Amniotic stem cell (primary cell): ENCODE measurements around the gene ZNF688.
A peak's percentile ranks its signal among the peaks of the same experiment; 100 is the strongest.
"Not testable (repeated sequence)": the region's sequence is repeated elsewhere in the genome, so short reads cannot be mapped to it uniquely, and the experiment has no call there.

ENCODE experiments used
- DNase-seq: peaks from one replicate; lab custom pipeline; 2025; lab: John Stamatoyannopoulos, UW

ZNF688 gene

GRCh38 chr16:30557707-30557956, 13.9 kb downstream of the ZNF688 start:
- no peak for DNase-seq

GRCh38 chr16:30556125-30556473, 15.4 kb downstream of the ZNF688 start:
- no peak for DNase-seq

GRCh38 chr16:30555315-30556124, 16.0 kb downstream of the ZNF688 start:
- DNase-seq: no peak

- no peak for DNase-seq
These were observed 16.8 kb downstream of the ZNF688 start for GRCh38 chr16:30554557-30555314.

GRCh38 chr16:30553393-30553899, 18.1 kb downstream of the ZNF688 start:
- no peak for DNase-seq

GRCh38 chr16:30552956-30553355, 18.6 kb downstream of the ZNF688 start:
- DNase-seq: no peak

- DNase-seq: no peak
These were observed 19.7 kb downstream of the ZNF688 start for GRCh38 chr16:30551781-30552180.

- DNase-seq: no peak
These were observed 22.9 kb downstream of the ZNF688 start for GRCh38 chr16:30548416-30549253.

- DNase-seq: no peak
These were observed 25.4 kb downstream of the ZNF688 start for GRCh38 chr16:30546115-30546514.

- no peak for DNase-seq
These were observed 28.4 kb downstream of the ZNF688 start for GRCh38 chr16:30543067-30543466.

GRCh38 chr16:30541502-30542329, 29.8 kb downstream of the ZNF688 start:
- DNase-seq: no peak

GRCh38 chr16:30540916-30541464, 30.5 kb downstream of the ZNF688 start:
- not testable (repeated sequence) for DNase-seq

- DNase-seq: not testable (repeated sequence)
These were observed 31.5 kb downstream of the ZNF688 start for GRCh38 chr16:30539986-30540526.

- DNase-seq: no peak
These were observed 32.2 kb downstream of the ZNF688 start for GRCh38 chr16:30539000-30539964.

- DNase-seq: not testable (repeated sequence)
These were observed 35.0 kb downstream of the ZNF688 start for GRCh38 chr16:30536391-30537024.

- no peak for DNase-seq
These were observed 35.7 kb downstream of the ZNF688 start for GRCh38 chr16:30535777-30536190.

GRCh38 chr16:30535106-30535776, 36.3 kb downstream of the ZNF688 start:
- no peak for DNase-seq

- peak; percentile 51 for DNase-seq
These were observed 37.0 kb downstream of the ZNF688 start, which contains the start of gene ZNF747 for GRCh38 chr16:30534368-30535105. Gene ZNF747 (minus strand): TSS chr16:30534858. CDS start chr16:30534679, 179 bp downstream.
